ENCODE data around the gene PLCL1.
"Not testable (repeated sequence)": the region's sequence is repeated elsewhere in the genome, so short reads cannot be mapped to it uniquely, and the experiment has no call there.

Gene PLCL1

DNA sequence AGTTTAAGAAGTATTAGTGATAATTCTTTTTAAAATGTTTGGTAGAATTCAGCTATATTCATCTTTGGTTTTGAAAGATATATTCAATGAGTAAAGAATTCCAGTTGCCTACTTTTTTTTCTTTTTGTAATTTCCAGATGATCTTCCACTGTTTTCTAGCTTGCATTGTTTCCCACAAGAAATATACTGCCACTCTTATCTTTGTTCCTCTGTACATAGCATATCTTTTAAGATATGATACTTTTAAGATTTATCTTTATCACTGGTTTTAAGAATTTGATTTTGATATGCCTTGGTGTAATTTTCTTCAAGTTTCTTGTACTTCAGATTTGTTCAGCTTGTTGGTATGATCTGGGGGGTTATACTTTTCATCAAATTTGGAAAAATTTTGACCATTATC, 374.4 kb downstream of the PLCL1 start:
- TF ChIP-seq, protein P1, sequence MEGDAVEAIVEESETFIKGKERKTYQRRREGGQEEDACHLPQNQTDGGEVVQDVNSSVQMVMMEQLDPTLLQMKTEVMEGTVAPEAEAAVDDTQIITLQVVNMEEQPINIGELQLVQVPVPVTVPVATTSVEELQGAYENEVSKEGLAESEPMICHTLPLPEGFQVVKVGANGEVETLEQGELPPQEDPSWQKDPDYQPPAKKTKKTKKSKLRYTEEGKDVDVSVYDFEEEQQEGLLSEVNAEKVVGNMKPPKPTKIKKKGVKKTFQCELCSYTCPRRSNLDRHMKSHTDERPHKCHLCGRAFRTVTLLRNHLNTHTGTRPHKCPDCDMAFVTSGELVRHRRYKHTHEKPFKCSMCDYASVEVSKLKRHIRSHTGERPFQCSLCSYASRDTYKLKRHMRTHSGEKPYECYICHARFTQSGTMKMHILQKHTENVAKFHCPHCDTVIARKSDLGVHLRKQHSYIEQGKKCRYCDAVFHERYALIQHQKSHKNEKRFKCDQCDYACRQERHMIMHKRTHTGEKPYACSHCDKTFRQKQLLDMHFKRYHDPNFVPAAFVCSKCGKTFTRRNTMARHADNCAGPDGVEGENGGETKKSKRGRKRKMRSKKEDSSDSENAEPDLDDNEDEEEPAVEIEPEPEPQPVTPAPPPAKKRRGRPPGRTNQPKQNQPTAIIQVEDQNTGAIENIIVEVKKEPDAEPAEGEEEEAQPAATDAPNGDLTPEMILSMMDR (IDR thresholded peaks at IDR 0.05; ENCODE audit: borderline replicate concordance, insufficient read depth, low read depth, low read length), result no peak
- no peak overlapping the region for H3K4me3 ChIP-seq (ENCODE audit: low read depth, low read length)

DNA sequence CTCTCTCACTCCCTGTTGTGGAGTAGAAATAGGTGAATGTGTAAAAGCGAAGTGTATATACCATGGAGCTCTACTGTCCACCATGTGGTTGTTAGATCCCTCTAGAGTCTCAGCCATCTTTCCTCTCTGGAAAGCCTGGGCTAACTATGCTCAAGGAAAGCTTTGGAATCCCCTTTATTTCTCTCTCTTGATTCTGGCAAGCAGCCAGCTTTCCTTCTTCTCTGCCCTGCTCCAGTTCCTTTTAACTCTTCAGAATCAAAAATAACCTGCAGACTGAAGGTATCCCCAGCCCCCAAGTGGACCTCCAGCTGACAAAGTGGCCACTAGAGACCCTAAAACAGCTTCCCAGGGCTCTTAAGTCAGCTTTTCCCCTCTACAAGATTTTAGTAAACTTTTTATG, 381.9 kb downstream of the PLCL1 start:
- no peak overlapping the region for H3K4me3 ChIP-seq (ENCODE audit: low read depth, low read length)
- TF ChIP-seq, protein P1 (IDR thresholded peaks at IDR 0.05; ENCODE audit: borderline replicate concordance, insufficient read depth, low read depth, low read length), result no peak

DNA sequence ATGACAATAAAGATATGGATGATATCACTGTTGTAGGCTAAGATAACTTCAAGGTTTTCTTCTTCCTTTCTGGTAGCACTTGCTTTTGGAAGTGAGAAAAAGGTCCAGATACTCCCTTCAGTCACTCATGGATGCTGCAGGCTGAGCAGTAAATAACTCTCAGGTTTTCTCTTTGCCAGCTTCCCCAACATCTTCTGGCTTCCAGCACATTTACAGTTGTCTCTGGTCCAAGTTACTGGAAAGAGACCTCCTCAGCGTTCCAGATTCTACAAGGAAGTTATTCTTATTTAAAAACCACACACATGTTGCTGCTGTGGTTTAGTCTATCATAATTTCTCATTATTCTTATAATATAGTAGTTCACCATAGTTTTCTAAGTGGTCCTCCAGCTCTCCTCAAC, 383.4 kb downstream of the PLCL1 start:
- TF ChIP-seq, protein P1 (IDR thresholded peaks at IDR 0.05; ENCODE audit: borderline replicate concordance, insufficient read depth, low read depth, low read length), result no peak

DNA sequence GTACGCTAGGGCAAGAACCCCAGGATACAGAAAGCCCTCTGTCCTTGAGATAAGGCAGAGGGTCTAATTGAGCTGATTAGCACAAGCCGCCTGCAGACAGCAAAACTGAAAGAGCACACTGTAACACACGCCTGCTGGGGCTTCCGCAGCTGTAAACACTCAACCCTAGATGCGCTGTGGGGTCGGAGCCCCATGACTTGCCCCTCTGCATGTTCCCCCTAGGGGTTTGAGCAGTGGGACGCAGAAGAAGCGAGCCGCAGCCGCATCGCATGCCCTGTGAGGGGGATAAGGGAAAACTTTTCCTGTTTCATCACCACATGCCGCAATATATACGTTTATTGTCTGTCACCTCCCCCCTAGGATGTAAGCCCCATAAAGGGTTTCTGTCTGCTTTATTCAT, 384.6 kb downstream of the PLCL1 start:
- H3K4me3 ChIP-seq (ENCODE audit: low read depth, low read length), result no peak overlapping the region
- TF ChIP-seq, protein P1 (IDR thresholded peaks at IDR 0.05; ENCODE audit: borderline replicate concordance, insufficient read depth, low read depth, low read length), result no peak

More for the DNA sequence above, 383.4 kb downstream of the PLCL1 start:
- H3K4me3 ChIP-seq (ENCODE audit: low read depth, low read length), result no peak overlapping the region

DNA sequence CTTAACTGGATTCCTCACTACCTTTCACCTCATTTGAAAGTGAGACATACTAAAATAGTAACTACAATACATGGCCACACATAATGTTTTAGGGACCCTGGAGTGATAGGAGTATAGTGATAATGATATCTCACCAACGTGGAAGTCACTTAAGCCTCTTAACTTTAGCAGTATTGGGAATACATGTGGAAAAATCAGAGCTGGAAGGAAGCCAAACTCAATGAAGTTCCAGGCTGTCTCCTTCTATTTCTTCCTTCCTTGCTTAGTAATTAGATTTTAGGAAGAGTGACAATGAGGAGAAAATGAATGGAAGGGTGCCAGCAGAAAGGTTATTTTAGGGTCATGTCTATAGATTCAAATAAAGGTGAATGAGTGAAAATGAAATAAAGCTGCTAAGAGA, 387.3 kb downstream of the PLCL1 start:
- TF ChIP-seq, protein P1 (IDR thresholded peaks at IDR 0.05; ENCODE audit: borderline replicate concordance, insufficient read depth, low read depth, low read length), result no peak
- H3K4me3 ChIP-seq (ENCODE audit: low read depth, low read length), result no peak overlapping the region

DNA sequence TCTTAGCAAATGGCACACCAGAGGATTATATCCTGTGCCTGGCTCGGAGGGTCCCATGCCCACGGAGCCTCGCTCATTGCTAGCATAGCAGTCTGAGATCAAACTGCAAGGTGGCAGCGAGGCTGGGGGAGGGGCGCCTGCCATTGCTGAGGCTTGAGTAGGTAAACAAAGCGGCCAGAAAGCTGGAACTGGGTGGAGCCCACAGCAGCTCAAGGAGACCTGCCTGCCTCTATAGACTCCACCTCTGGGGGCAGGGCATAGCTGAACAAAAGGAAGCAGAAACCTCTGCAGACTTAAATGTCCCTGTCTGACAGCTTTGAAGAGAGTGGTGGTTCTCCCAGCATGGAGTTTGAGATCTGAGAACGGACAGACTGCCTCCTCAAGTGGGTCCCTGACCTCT, 392.2 kb downstream of the PLCL1 start:
- not testable (repeated sequence) for H3K4me3 ChIP-seq (ENCODE audit: low read depth, low read length)
